Lower lobe of right lung (tissue), 2 donors: ENCODE measurements around the gene COG4. TPM values are rescaled to one million over a fixed set of nuclear protein-coding genes. Genes with fewer than 3 reads are reported as not detected.

Experiments
- ATAC-seq, 2 donors: fragments of 200-7000 bp; cut with Tn5 transposase; one replicate each; pipeline ENCODE4 v1.9.1; 2020 to 2022; ENCODE audit warnings: mild to moderate bottlenecking in 2 of 2, moderate library complexity in 2 of 2
- DNase-seq: peaks from one replicate; pipeline ENCODE4 v3.0.0-alpha.2; 2020
- H3K27ac ChIP-seq: fragments of 200-600 bp; one replicate; pipeline ENCODE4 v1.8.0; 2022
- H3K27me3 ChIP-seq: fragments of 200-600 bp; one replicate; pipeline ENCODE4 v1.8.0; 2022; ENCODE audit warnings: low read depth
- H3K36me3 ChIP-seq: fragments of 200-600 bp; one replicate; pipeline ENCODE4 v1.8.0; 2022; ENCODE audit warnings: mild to moderate bottlenecking
- H3K4me1 ChIP-seq: fragments of 200-600 bp; one replicate; pipeline ENCODE4 v1.8.0; 2022
- H3K4me3 ChIP-seq: fragments of 200-600 bp; one replicate; pipeline ENCODE4 v1.8.0; 2022; ENCODE audit warnings: mild to moderate bottlenecking
- H3K9me3 ChIP-seq: fragments of 200-600 bp; one replicate; pipeline ENCODE4 v1.8.0; 2022
- intact Hi-C: fragments of 100-400 bp; cut with DNase I; formaldehyde crosslinking; loops from one replicate; pipeline ENCODE4 v1.11.0; 2022
- total RNA-seq: library from RNA; stranded (reverse); fragmentation: NEBNext Ultra II Directional; extraction: Animal tissue kit (Norgen Biotek cat#: 25700); gene quantifications from one replicate; pipeline ENCODE4 v1.2.1, GENCODE V29; 2021
- TF ChIP-seq, protein P1 (sequence below): fragments of 200-600 bp; IDR thresholded peaks from one replicate; pipeline ENCODE4 v1.8.0; 2022; ENCODE audit warnings: antibody characterized with exemption, mild to moderate bottlenecking
- donor health status: DM: no; HTN: yes; CAD: no; lungs with severe emphysema.

COG4 gene
- total RNA-seq, 1 donor from 2014 or later, result 62.0 TPM

- intact Hi-C loops, result no loop called here
- H3K27me3 ChIP-seq, result no peaks in the 10 kb centered on the region
- H3K4me3 ChIP-seq, result no peak overlapping the region
- H3K9me3 ChIP-seq, result no peaks in the 10 kb centered on the region
- TF ChIP-seq, protein P1, sequence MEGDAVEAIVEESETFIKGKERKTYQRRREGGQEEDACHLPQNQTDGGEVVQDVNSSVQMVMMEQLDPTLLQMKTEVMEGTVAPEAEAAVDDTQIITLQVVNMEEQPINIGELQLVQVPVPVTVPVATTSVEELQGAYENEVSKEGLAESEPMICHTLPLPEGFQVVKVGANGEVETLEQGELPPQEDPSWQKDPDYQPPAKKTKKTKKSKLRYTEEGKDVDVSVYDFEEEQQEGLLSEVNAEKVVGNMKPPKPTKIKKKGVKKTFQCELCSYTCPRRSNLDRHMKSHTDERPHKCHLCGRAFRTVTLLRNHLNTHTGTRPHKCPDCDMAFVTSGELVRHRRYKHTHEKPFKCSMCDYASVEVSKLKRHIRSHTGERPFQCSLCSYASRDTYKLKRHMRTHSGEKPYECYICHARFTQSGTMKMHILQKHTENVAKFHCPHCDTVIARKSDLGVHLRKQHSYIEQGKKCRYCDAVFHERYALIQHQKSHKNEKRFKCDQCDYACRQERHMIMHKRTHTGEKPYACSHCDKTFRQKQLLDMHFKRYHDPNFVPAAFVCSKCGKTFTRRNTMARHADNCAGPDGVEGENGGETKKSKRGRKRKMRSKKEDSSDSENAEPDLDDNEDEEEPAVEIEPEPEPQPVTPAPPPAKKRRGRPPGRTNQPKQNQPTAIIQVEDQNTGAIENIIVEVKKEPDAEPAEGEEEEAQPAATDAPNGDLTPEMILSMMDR, result no peak
- peaks cover 91% of the 10 kb centered on the region for H3K36me3 ChIP-seq
- DNase-seq (no peak), ATAC-seq (no peak)
- no peaks in the 10 kb centered on the region for H3K4me1 ChIP-seq
- H3K27ac ChIP-seq, result no peak overlapping the region
These were observed 33.1 kb downstream of the COG4 start for GRCh38 chr16:70490261-70490660.

GRCh38 chr16:70484867-70485266, 38.5 kb downstream of the COG4 start:
- Histone ChIP-seq H3K27me3 (no peaks in the 10 kb centered on the region), H3K36me3 (peaks cover 95% of the 10 kb centered on the region), H3K9me3 (no peaks in the 10 kb centered on the region), H3K4me3 (no peak overlapping the region), H3K27ac (no peak overlapping the region), H3K4me1 (peaks cover under 1% of the 10 kb centered on the region)
- intact Hi-C loops, result no loop called here
- DNase-seq, result no peak
- ATAC-seq, result no peak
- TF ChIP-seq, protein P1, result no peak

GRCh38 chr16:70483426-70483825, 39.9 kb downstream of the COG4 start:
- DNase-seq (no peak), ATAC-seq (no peak)
- intact Hi-C loops, result no loop called here
- H3K36me3 ChIP-seq, result peaks cover 95% of the 10 kb centered on the region
- H3K4me1 ChIP-seq, result peaks cover 14% of the 10 kb centered on the region
- H3K27me3 ChIP-seq, result no peaks in the 10 kb centered on the region
- TF ChIP-seq, protein P1, result no peak
- H3K4me3 ChIP-seq, result no peak overlapping the region
- no peak overlapping the region for H3K27ac ChIP-seq
- no peaks in the 10 kb centered on the region for H3K9me3 ChIP-seq

- DNase-seq (no peak), ATAC-seq (no peak)
- Histone ChIP-seq H3K9me3 (no peaks in the 10 kb centered on the region), H3K4me1 (peaks cover 15% of the 10 kb centered on the region), H3K36me3 (peaks cover 93% of the 10 kb centered on the region), H3K27ac (no peak overlapping the region), H3K27me3 (no peaks in the 10 kb centered on the region), H3K4me3 (no peak overlapping the region)
- intact Hi-C loops, result no loop called here
- TF ChIP-seq, protein P1, result no peak
These were observed 40.7 kb downstream of the COG4 start for GRCh38 chr16:70482624-70483023.

GRCh38 chr16:70481929-70482536, 41.3 kb downstream of the COG4 start:
- H3K27ac ChIP-seq, result no peak overlapping the region
- DNase-seq (no peak), ATAC-seq (no peak)
- H3K4me3 ChIP-seq, result no peak overlapping the region
- no peaks in the 10 kb centered on the region for H3K9me3 ChIP-seq
- intact Hi-C loops, result no loop called here
- H3K27me3 ChIP-seq, result no peaks in the 10 kb centered on the region
- peaks cover 17% of the 10 kb centered on the region for H3K4me1 ChIP-seq
- TF ChIP-seq, protein P1, result no peak
- H3K36me3 ChIP-seq, result peaks cover 87% of the 10 kb centered on the region
